HG03280 (cell line): ENCODE data around the gene CDK5RAP1.
"Not testable (repeated sequence)": the region's sequence is repeated elsewhere in the genome, so short reads cannot be mapped to it uniquely, and the experiment has no call there.

ENCODE experiments used
- ATAC-seq: cut with Tn5 transposase; IDR thresholded peaks from one replicate; pipeline ENCODE4 v1.9.1; 2021; ENCODE audit warnings: mild to moderate bottlenecking, moderate library complexity; ENCODE audit not compliant: unreplicated experiment

The CDK5RAP1 gene

DNA sequence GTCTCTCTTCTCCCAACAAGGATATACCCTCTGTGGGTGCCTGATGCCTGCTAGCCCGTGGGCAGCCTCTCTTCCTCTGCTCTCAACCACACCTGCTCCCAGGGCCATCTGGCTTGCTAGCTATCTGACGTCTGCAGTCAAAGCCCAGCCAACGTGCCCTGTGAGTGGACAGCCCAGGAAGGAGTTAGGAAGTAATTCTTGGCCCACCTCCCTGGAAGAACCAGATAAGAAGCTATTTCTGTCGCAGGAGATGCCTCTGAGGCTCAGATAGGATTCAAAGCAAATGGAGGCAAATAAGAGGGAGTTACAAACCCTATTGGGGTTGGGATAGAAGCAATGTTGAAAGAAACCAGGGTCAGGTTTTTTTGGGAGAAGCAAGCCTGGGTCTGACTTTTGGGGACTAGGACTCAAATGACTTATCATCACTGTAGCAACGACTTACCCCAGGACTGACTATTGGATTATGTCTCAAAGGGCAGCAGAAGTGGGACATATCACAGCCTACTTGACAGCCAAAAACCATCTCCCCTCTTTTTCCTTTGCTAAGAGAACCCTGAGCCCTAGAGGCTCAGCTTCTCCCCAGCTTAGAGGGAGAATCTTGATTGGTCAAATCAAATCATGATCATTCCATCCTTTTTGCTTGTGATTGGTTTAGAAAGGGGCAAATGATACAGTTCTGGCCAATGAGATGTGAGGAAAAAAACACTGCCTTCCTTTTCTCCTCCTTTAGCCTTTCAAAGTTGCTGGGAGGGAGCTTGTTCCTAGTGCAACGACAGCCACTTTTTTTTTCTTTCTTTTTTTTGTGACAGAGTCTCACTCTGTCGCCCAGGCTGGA lies 18.0 kb upstream of the CDK5RAP1 start:
- no peak for ATAC-seq

DNA sequence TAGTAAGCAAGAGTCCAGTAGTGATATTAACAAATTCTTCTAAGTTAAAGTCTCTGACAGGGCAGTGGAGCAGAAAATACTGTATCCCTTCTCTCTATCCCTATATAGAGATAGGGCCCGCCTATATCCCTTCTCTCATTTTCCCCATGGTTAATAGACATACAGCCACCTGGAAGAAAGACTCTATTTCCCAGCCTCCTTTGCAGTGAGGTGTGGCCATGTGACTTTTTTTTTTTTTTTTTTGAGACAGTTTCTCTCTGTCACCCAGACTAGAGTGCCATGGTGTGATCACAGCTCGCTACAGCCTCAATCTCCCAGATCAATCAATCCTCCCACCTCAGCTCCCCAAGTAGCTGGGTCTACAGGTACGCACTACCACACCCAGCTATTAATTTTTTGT lies 16.7 kb upstream of the CDK5RAP1 start:
- ATAC-seq: no peak

DNA sequence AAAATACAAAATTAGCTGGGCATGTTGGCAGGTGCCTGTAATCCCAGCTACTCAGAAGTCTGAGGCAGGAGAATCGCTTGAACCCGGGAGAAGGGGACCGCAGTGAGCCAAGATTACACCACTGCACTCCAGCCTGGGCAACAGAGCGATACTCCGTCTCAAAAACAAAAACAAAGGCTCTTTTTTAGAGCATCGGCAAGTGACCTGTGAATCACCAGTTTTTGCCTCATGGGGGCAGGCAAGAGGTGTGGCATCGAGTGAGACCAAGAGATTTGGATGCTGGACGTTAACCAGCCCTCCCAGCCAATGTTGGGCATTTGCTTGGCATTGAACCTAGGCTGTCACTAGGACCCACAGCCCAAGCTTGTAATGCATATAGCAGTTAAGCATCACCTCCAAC lies 14.6 kb upstream of the CDK5RAP1 start:
- ATAC-seq: no peak

DNA sequence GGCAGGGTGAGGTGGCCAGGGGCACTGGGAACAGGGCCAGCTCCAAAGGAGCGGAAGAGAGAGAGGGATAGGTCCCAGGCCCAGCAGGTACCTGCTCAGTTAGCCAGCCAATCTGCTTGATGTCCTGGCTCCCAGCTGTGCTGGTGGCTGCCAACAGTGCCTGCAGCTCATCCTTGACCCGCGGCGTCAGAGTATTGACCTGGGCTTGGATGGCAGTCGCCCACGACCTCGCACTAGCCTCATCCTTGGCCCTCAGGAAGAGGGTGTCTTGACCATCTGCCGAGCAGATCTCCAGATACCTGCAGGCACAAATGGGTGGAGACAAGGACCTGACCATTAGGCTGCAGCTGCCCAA lies 11.1 kb upstream of the CDK5RAP1 start:
- ATAC-seq: no peak

DNA sequence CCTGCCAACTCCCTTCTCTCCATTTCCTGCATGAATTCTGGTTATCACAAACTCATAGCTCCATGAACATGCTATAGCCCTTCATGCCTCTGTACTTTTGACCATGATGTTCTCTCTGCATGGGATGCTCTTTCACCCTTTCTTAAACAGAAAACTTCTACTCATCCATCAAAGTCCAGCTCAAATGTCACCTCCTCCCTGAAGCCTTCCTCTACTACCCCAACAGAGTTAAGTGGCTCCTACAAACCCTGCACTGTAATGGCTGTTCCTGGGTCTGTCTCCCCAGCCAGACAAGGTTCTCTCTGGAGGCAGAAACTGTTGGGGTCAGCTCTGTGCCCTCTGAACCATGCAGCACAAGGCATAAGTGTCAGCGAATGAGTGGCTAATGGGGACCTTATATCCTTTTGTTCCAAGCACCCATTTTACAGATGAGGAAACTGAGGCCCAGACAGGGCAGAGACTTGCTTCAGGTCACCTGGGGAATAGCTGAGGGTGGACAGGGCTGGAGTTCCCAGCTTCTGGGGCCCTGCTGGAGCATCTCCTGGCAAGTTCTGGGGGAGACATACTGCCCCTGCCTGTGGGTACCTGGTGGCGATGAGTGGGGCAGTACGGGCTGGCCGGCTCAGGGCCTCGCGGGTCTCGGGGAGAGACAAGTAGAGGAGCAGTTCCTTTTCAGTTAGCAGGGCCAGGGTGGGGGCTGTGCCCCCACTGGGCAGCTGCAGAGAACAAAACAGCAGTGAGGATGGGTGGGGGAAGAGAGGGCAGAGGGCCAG lies 10.6 kb upstream of the CDK5RAP1 start:
- no peak for ATAC-seq

DNA sequence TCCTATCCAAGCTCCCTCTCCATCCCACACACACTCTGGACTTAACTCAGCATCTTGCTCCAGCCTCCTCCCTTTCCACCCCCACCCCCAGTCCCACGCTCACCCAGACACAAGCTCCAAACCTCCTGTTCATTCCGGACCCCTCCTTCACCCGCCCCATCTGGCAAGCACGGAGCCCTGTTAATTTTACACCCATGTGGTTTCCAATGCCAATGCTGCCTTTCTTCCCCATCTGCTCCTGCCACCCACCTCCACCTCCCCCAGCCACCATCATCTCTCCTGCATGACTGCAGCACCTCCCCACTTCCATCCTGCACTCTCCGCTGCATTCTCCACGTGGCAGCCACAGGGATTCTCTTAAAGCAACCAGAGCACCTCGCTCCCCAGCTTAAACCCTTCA lies 9.9 kb upstream of the CDK5RAP1 start:
- no peak for ATAC-seq

DNA sequence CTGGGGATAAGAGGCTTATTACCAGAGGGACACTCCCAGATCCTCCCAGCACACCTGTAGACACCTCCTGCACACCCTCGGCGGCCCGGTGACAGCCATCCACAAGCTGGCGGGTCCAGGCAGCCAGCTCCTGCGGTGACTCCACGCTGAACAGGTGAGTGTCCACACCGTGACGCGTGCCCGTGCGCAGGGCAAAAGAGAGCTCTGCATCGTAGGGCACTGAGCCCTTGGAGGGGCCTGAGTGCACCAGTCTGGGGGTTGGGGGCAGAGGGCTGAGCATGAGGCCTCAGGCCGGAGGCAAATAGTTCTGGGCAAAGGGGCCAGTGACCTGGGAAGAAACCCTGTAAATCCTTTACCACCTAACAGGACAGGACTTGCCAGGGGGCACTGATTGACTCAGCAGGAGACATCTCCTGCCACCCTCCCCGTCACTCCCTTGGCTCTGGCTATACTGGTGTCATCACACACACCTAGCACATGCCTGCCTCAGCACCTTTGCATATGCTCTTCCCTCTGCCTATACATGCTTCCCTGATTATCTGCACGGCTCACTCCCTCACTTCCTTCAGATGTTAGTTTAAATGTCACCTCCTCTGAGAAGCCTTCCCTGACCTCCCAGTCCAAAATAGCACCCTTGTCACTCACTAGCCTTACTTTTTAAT lies 8.9 kb upstream of the CDK5RAP1 start:
- ATAC-seq: no peak

DNA sequence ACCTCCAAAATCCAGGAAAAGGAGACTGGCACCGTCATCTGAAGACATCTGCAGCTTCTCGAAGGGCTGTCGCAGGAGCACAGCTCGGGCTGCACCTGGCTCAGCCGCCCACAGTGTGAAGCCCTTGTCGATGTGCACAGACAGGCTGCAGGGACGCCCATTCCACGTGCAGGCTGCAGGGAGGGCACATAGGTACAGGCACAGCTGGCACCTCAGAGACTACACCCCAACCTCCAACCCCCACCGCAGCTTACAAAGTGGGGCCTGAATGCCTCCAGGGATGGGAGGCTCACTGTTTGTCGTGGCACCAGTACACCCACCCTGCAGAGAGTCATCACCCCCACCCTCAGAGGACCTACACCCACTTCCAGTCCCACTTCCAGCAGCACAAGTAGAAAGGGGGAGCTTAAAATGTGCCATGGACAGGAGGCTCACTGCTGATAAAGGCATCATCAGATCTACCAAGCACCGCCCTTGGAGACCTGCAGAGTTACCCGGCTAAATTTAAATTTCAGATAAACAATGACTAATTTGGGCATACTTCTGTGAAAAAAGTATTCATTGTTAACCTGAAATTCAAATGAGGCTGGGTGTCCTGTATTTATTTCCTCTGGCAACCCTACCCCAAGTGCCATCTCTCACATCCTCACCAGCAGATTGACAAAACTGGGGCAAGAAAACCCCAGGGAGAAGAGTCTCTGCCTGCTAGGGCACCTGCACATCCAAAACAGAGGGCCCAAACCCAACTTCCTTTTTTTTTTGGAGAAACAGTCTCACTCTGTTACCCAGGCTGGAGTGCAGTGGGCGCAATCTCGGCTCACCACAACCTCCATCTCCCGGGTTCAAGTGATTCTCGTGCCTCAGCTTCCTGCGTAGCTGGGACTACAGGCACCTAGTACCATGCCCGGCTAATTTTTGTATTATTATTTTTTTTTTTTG lies 7.7 kb upstream of the CDK5RAP1 start:
- no peak for ATAC-seq

DNA sequence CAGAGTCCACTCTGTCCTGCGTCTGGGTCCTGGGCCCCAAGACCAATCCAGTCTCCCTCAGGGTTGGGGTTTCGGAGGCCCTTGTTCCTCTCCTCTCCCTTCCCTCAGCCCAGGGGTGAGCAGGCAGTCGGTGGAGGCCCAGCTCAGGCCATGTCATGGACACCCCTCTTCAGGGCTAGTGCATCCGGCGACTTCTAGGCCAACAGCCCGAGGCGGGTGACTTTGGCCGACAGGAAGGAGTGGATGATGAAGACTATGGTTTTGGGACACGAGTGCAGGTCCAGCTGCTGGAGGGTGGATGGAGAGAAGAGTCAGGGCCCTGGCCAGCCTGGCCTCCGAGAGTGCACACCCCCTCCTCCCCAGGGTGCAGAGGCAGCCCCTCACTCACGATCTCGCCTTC lies 7.0 kb upstream of the CDK5RAP1 start:
- ATAC-seq: no peak

DNA sequence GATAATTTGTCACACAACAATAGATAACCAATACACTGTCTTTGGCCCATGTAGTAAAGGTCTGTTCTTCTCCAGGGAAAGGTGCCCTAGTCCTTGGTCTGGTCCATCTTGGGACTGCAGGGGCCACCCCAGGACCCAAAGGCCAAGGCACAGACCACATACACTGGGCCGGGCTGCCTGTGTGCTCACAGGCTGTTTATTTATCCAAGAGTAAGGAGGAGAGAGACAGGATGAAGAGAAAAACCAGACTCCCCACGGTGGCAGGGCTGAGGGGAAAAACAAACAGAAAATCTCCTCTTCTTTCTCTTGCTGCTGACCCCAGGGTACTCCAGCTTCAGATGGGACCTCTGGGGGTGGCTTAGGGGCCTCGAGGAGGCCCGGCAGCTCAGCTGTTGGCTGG lies 6.5 kb upstream of the CDK5RAP1 start:
- ATAC-seq: no peak

DNA sequence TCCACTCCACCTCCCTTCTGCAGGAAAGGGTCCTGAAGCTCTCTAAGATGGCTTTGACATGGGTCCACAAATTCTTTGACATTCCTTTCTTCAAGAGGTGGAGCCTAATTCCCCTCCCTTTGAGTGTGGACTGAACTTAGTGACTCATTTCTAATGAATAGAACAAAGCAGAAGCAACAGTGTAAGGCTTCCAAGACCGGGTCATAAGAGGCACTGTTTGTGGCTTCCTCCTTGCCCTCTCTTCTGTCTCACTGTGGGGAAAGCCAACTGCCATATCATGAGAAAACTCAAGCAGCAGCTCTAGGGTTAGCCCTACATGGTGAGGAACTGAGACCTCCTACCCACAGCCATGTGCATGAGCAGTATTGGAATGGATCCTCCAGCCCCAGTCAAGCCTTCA lies 5.9 kb upstream of the CDK5RAP1 start:
- no peak for ATAC-seq

DNA sequence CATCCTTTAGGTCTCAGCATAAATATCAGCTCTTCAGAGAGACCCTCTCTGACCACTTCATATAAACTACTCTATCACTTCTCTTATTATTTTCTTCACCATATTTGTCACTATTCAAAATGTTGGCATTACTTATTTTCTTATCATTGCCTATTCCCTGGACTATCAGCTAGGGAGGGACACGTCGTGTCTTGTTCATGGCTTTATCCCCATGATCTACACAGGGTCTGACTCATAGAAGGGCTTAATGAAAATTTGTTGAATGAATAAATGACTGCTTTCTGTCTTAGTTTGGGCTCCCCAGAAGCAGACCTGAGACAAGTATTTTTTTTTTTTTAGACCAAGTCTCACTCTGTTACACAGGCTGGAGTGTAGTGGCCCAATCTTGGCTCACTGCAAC lies 3.0 kb upstream of the CDK5RAP1 start:
- ATAC-seq: no peak

DNA sequence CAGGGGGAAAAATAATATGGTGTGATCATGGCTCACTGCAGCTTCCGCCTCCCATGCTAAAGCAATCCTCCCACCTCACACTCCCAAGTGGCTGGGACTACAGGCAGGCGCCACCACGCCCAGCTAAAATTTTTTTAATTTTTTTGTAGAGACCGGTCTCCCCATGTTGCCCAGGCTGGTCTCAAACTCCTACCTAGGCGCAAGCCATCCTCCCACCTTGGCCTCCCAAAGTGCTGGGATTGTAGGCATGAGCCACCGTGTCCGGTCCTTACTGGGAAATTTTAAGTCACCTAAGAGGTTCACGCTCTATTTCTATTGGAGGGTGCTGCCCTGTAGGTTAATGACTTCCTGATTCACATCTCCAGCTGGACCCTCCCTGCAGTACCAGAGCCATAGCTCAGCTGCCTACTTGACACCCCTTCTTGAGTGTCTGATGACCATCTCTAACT lies 626 bp upstream of the CDK5RAP1 start:
- ATAC-seq: no peak

DNA sequence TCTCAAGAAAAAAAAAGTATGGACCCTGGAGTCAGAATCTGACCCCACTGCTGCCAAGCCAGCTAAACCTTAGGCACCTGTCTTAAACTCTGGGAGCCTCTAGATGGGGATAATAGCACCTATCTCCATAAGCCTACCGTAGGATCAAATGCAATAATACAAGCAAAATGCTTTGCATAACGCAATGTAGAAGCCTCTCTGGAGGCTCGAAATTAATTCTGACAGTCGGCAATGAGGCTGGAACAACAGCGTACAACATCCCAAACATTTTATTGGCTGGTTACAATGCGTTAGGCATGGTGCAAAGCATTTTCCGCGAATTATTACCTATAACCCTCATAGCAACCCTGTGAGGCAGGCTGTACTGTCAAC lies 521 bp downstream of the CDK5RAP1 start:
- no peak for ATAC-seq

DNA sequence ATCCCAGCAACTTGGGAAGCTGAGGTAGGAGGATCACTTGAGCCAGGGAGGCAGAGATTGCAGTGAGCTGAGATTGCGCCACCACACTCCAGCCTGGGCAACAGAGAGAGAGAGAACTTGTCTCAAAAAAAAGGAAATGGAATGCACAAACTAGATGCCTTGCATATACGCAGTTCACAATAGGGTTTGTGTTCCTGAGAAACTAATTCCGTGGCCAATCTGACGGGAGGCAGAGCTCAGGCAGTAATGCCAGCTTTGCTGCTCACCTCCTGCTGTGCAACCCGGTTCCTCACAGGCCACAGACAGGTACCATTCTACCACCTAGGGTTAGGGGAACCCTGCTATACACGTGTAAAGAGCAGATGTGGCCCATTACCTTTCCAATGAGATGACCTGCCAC lies 1.4 kb downstream of the CDK5RAP1 start:
- no peak for ATAC-seq

DNA sequence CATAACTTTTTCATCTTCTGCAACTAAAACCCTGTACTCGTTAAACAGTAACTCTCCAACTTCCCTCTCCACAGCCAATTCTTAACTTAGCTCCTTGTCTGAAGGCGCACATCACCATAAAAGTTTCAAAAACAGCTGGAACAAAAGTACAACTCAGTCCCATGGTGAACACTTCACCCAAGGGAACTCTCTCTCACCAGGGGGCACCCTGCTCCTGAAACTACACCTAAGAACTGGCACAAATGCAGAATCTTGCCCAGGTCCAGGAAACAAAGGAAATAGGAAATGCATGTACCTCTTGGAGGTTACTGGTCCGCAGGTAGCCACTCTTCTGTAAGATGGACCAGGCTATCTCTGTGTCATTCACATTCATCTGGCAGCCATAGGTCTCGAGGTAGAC lies 6.6 kb downstream of the CDK5RAP1 start:
- no peak for ATAC-seq

DNA sequence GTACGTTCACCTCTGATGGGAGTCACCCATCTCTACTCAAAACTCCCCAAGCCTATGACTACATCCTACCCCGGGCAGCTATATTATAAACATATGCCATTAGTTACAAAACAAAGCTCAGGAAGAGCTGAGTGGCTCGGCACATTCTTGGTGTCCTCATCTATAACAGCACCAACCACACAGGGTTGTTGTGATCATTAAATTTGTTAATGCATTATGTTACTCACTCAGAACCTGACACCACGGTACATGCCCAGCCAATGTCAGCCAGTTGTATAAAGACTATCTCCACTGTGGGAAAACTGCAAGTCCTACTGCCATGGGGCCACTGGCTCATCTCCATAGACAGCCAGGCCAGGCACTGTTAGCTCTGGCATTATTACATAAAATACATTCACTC lies 7.7 kb downstream of the CDK5RAP1 start:
- ATAC-seq: no peak

DNA sequence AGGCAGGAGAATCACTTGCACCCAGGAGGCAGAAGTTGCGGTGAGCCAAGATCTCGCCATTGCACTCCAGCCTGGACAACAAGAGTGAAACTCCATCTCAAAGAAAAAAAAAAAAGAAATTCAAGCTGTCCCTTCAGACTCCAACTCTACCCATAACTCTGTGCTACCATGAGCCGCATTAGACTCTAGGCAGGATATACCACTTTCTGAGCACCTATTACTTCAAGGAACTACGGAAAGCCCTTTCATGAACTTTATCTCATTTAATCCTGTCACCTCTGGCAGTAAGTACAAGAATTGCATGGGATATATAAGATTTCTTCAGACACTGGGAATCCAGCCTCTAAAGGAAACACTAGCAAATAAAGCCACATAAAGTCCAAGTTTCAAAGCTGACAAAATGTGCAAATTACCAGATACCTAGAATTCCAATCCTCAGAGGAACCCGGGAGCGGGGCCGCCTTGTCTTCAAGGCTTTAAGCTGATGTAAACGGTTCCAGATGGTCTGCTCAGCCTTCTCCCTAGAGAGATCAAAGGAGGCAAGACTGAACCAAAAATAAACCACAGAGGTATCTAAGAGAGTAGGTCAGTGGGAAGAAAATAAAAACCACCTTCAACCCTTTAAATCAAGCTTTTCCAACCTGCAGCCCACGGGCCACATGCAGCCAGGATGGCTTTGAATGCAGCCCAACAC lies 9.4 kb downstream of the CDK5RAP1 start:
- ATAC-seq: no peak

DNA sequence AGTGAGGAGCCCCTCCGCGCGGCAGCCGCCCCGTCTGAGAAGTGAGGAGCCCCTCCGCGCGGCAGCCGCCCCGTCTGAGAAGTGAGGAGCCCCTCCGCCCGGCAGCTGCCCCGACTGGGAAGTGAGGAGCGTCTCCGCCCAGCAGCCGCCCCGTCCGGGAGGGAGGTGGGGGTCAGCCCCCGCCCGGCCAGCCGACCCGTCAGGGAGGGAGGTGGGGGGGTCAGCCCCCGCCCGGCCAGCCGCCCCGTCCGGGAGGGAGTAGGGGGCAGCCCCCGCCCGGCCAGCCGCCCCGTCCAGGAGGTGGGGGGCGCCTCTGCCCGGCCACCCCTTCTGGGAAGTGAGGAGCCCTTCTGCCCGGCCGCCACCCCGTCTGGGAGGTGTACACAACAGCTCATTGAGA lies 12.0 kb downstream of the CDK5RAP1 start:
- not testable (repeated sequence) for ATAC-seq

DNA sequence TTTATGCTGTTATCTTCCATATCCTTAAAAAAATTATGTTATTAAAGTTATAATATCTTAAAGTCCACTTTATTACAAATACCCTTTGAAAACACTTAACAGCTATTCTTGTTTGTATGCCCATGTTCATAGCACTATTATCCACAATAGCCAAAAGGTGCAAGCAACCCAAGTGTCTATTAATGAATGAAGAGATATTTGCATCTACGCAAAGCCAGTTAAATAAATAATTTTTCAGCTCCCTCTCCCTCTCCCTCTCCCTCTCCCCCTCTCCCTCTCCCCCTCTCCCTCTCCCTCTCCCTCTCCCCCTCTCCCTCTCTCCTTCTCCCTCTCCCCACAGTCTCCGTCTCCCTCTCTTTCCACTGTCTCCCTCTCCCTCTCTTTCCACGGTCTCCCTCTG lies 13.1 kb downstream of the CDK5RAP1 start:
- ATAC-seq: no peak
